ENCODE data around the gene ERBB4.

- TF ChIP-seq, protein P1, sequence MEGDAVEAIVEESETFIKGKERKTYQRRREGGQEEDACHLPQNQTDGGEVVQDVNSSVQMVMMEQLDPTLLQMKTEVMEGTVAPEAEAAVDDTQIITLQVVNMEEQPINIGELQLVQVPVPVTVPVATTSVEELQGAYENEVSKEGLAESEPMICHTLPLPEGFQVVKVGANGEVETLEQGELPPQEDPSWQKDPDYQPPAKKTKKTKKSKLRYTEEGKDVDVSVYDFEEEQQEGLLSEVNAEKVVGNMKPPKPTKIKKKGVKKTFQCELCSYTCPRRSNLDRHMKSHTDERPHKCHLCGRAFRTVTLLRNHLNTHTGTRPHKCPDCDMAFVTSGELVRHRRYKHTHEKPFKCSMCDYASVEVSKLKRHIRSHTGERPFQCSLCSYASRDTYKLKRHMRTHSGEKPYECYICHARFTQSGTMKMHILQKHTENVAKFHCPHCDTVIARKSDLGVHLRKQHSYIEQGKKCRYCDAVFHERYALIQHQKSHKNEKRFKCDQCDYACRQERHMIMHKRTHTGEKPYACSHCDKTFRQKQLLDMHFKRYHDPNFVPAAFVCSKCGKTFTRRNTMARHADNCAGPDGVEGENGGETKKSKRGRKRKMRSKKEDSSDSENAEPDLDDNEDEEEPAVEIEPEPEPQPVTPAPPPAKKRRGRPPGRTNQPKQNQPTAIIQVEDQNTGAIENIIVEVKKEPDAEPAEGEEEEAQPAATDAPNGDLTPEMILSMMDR (IDR thresholded peaks at IDR 0.05; ENCODE audit: low read depth, low read length, poor library complexity, severe bottlenecking): no peak
- no peak for TF ChIP-seq EZH2phosphoT487 (IDR thresholded peaks at IDR 0.05; ENCODE audit: borderline replicate concordance, low read length)
These were observed 1098.5 kb downstream of the ERBB4 start for GRCh38 chr2:211440107-211440506.

Measured in DOHH2 (cell line).